K562 (cell line): ENCODE measurements around the gene GP1BB. TPM values are rescaled to one million over a fixed set of nuclear protein-coding genes. Genes with fewer than 3 reads are reported as not detected.

Experiments
- BDP1 ChIP-seq: IDR thresholded peaks from 3 replicates; pipeline ENCODE4 v1.6.1; 2011; ENCODE audit not compliant: insufficient read length, insufficient read depth
- CHCHD3 ChIP-seq: fragments of 250-450 bp; sonication (Bioruptor Pico); IDR thresholded peaks from 2 replicates; pipeline ENCODE4 v2.1.2; 2022; ENCODE audit warnings: mild to moderate bottlenecking
- DIDO1 ChIP-seq: fragments of 450-650 bp; IDR thresholded peaks from 2 replicates; pipeline ENCODE4 v1.6.1; 2016; ENCODE audit warnings: low read depth, missing biosample characterization, missing genetic modification characterization
- DMBX1 ChIP-seq: fragments of 250-450 bp; sonication (Bioruptor Pico); IDR thresholded peaks from 2 replicates; pipeline ENCODE4 v1.8.0; 2022; ENCODE audit warnings: inconsistent platforms, mild to moderate bottlenecking, moderate library complexity, borderline replicate concordance
- FOXK1 ChIP-seq: sonication (generic); formaldehyde crosslinking; IDR thresholded peaks from 2 replicates; pipeline ENCODE4 v1.8.0; 2022; ENCODE audit warnings: missing genetic modification reagents, mild to moderate bottlenecking, borderline replicate concordance
- HCFC1 ChIP-seq: IDR thresholded peaks from 2 replicates; pipeline ENCODE4 v1.6.1; 2012; ENCODE audit warnings: low read depth, low read length, improper control_type of control experiment
- HMG20A ChIP-seq: fragments of 450-650 bp; formaldehyde crosslinking; conservative IDR thresholded peaks from 2 replicates; pipeline ENCODE4 v1.4.0; 2020; ENCODE audit warnings: mild to moderate bottlenecking, mixed read lengths
- ILK ChIP-seq: fragments of 450-650 bp; IDR thresholded peaks from 2 replicates; pipeline ENCODE4 v1.6.1; 2016; ENCODE audit warnings: missing genetic modification characterization, low read depth, mild to moderate bottlenecking, missing compliant biosample characterization, moderate library complexity, borderline replicate concordance
- IRF2 ChIP-seq: sonication (generic); formaldehyde crosslinking; IDR thresholded peaks from 2 replicates; pipeline ENCODE4 v1.8.1; 2022; ENCODE audit warnings: mild to moderate bottlenecking, missing genetic modification reagents
- MAFF ChIP-seq: IDR thresholded peaks from 2 replicates; pipeline ENCODE4 v1.6.1; 2012; ENCODE audit warnings: low read length, improper control_type of control experiment
- MCM2 ChIP-seq: fragments of 450-650 bp; IDR thresholded peaks from 2 replicates; pipeline ENCODE4 v1.6.1; 2017; ENCODE audit warnings: low read depth, mild to moderate bottlenecking
- MEF2A ChIP-seq: IDR thresholded peaks from 2 replicates; pipeline ENCODE4 v1.6.1; 2011; ENCODE audit warnings: low read depth, mild to moderate bottlenecking, low read length, moderate library complexity; ENCODE audit not compliant: control insufficient read depth
- MTA2 ChIP-seq: fragments of 450-650 bp; IDR thresholded peaks from 2 replicates; pipeline ENCODE4 v1.6.1; 2016; ENCODE audit warnings: low read depth
- NFYB ChIP-seq: IDR thresholded peaks from 2 replicates; pipeline ENCODE4 v1.6.1; 2011; ENCODE audit warnings: mild to moderate bottlenecking, moderate library complexity; ENCODE audit not compliant: insufficient read length; ENCODE audit errors: extremely low read depth
- NRF1 ChIP-seq, 2 experiments: fragments of 450-650 bp; IDR thresholded peaks in 1 of 2; conservative IDR thresholded peaks in 1 of 2; 2 replicates each; pipeline ENCODE4 v1.6.1; 2014; ENCODE audit warnings: mild to moderate bottlenecking in 2 of 2
- PCBP1 ChIP-seq: fragments of 200-400 bp; formaldehyde crosslinking; IDR thresholded peaks from 2 replicates; pipeline ENCODE4 v1.6.1; 2018; ENCODE audit warnings: mild to moderate bottlenecking, low read depth, low read length; ENCODE audit not compliant: poor library complexity, severe bottlenecking
- RAD51 ChIP-seq: fragments of 450-650 bp; IDR thresholded peaks from 2 replicates; pipeline ENCODE4 v1.7.1; 2016; ENCODE audit warnings: low read depth, mild to moderate bottlenecking, borderline replicate concordance
- RNF219 ChIP-seq: fragments of 250-450 bp; sonication (Bioruptor Pico); IDR thresholded peaks from 2 replicates; pipeline ENCODE4 v1.5.0; 2022; ENCODE audit warnings: mild to moderate bottlenecking
- SMAD3 ChIP-seq: fragments of 450-650 bp; formaldehyde crosslinking; conservative IDR thresholded peaks from 2 replicates; pipeline ENCODE4 v1.4.0; 2020; ENCODE audit warnings: mild to moderate bottlenecking
- SMARCE1 ChIP-seq: fragments of 450-650 bp; IDR thresholded peaks from 2 replicates; pipeline ENCODE4 v1.7.1; 2016; ENCODE audit warnings: mild to moderate bottlenecking
- SP1 ChIP-seq: sonication (generic); formaldehyde crosslinking; IDR thresholded peaks from 2 replicates; pipeline ENCODE4 v1.8.1; 2022; ENCODE audit warnings: mild to moderate bottlenecking, missing genetic modification reagents
- SUPT5H ChIP-seq: fragments of 450-650 bp; IDR thresholded peaks from 2 replicates; pipeline ENCODE4 v1.6.1; 2016
- XRCC5 ChIP-seq: fragments of 200-400 bp; formaldehyde crosslinking; IDR thresholded peaks from 2 replicates; pipeline ENCODE4 v1.6.1; 2017; ENCODE audit warnings: low read depth, mild to moderate bottlenecking, low read length
- ZBTB9 ChIP-seq: fragments of 450-650 bp; formaldehyde crosslinking; IDR thresholded peaks from 2 replicates; pipeline ENCODE4 v1.4.0; 2020; ENCODE audit warnings: mild to moderate bottlenecking, moderate library complexity
- ZNF3 ChIP-seq: fragments of 250-450 bp; sonication (Bioruptor Pico); IDR thresholded peaks from 2 replicates; pipeline ENCODE4 v1.5.0; 2021; ENCODE audit warnings: mild to moderate bottlenecking, moderate library complexity
- ZNF324 ChIP-seq: fragments of 250-450 bp; sonication (Bioruptor Pico); IDR thresholded peaks from 2 replicates; pipeline ENCODE4 v1.4.0; 2020; ENCODE audit warnings: mild to moderate bottlenecking
- ZNF436 ChIP-seq: fragments of 250-450, 450-650 bp; sonication (Bioruptor Pico); formaldehyde crosslinking; IDR thresholded peaks from 2 replicates; pipeline ENCODE4 v1.7.0; 2020; ENCODE audit warnings: mild to moderate bottlenecking
- ZSCAN29 ChIP-seq: fragments of 450-650 bp; IDR thresholded peaks from 2 replicates; pipeline ENCODE4 v1.6.1; 2017
- polyA plus RNA-seq, 8 experiments: library from polyadenylated mRNA; depleted of rRNA in 4 of 8; stranded (reverse) in 5 of 8; unstranded in 3 of 8; fragments of >200 nt; fragmentation: Nextera tagmentation in 2 of 8; fragmentation: Illumina TruSeq in 1 of 8; extraction: Ambion mirVana in 2 of 8; extraction: Trizol in 1 of 8; gene quantifications; 2 replicates each; pipeline versions ENCODE4 v1.2.1 to v1.2.3, GENCODE V29; 2011 to 2014; ENCODE audit warnings: inconsistent platforms in 1 of 8, missing spikeins in 1 of 8
- total RNA-seq, 7 experiments: library from RNA; depleted of rRNA in 6 of 7; stranded (reverse); fragments of >200 nt in 6 of 7; fragmentation: Illumina TruSeq in 2 of 7; extraction: Trizol in 2 of 7; gene quantifications; 2 replicates each; pipeline versions ENCODE4 v1.2.1 to v1.2.3, GENCODE V29; 2011 to 2021; ENCODE audit warnings: low replicate concordance in 1 of 7

The GP1BB gene
- total and polyA plus RNA-seq, 9 of the 15 experiments (the other 6 are each of a cell fraction or from before 2014, with no cell fraction given) = 0.69 to 162 (median 2.8) TPM

- TF ChIP-seq HMG20A (no peak), ZNF3 (no peak), MAFF (no peak), SMARCE1 (no peak), CHCHD3 (CRISPR knock-in tag) (peak; percentile 90), ZNF324 (CRISPR knock-in tag) (no peak), XRCC5 (no peak), HCFC1 (peak; percentile 64), ZSCAN29 (no peak; the same call in none of the 2 replicates), SMAD3 (CRISPR knock-in tag) (peak; percentile 93), RNF219 (CRISPR knock-in tag) (no peak), MTA2 (no peak), MEF2A (no peak), IRF2 (no peak), ZNF436 (CRISPR knock-in tag) (no peak), SUPT5H (no peak), MCM2 (no peak), ZBTB9 (CRISPR knock-in tag) (peak; percentile 93), NRF1 (conservative IDR thresholded peaks at IDR 0.05 in 1 of 2, IDR thresholded peaks at IDR 0.05 in 1 of 2) (peak; percentile 55 to 71), SP1 (CRISPR knock-in tag) (no peak), BDP1 (no peak), NFYB (no peak), FOXK1 (no peak), DMBX1 (CRISPR knock-in tag) (peak; percentile 80; the same call in 1 of the 2 replicates), DIDO1 (tag) (peak; percentile 45; the same call in 1 of the 2 replicates), RAD51 (no peak), PCBP1 (no peak), ILK (tag) (no peak)
Measured at GRCh38 chr22:19730655-19731360, 7.5 kb downstream of the GP1BB start (continued).
